ENCODE measurements around the gene C5orf52.

DNA sequence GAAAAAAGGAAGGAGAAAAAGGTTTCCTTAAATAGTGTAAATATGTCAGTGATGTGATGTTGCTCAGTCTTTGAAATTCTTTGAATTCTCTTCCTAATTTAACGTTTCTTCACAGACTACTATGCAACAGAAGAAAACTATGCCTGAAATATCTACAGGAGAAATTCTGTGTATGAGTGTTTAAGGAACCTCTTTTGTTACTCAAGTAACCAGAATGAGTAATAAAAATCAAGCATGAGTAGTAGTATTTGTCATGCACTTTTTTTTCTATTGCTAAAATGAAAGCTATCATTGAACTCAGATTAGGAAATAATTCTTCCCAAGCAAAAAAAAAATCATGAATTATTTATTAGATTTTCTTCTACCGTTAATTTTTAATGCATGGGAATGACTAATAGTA is 39.5 kb downstream of the C5orf52 start:
- TF ChIP-seq POLR2A (IDR thresholded peaks at IDR 0.05; ENCODE audit: low read depth, low read length), result no peak
- TF ChIP-seq, protein P1, sequence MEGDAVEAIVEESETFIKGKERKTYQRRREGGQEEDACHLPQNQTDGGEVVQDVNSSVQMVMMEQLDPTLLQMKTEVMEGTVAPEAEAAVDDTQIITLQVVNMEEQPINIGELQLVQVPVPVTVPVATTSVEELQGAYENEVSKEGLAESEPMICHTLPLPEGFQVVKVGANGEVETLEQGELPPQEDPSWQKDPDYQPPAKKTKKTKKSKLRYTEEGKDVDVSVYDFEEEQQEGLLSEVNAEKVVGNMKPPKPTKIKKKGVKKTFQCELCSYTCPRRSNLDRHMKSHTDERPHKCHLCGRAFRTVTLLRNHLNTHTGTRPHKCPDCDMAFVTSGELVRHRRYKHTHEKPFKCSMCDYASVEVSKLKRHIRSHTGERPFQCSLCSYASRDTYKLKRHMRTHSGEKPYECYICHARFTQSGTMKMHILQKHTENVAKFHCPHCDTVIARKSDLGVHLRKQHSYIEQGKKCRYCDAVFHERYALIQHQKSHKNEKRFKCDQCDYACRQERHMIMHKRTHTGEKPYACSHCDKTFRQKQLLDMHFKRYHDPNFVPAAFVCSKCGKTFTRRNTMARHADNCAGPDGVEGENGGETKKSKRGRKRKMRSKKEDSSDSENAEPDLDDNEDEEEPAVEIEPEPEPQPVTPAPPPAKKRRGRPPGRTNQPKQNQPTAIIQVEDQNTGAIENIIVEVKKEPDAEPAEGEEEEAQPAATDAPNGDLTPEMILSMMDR (IDR thresholded peaks at IDR 0.05; ENCODE audit: extremely low read depth in 1 of 2, insufficient read depth in 1 of 2, low read depth in 1 of 2, low read length in 2 of 2), result no peak
